ENCODE measurements around the gene HEXB.

DNA sequence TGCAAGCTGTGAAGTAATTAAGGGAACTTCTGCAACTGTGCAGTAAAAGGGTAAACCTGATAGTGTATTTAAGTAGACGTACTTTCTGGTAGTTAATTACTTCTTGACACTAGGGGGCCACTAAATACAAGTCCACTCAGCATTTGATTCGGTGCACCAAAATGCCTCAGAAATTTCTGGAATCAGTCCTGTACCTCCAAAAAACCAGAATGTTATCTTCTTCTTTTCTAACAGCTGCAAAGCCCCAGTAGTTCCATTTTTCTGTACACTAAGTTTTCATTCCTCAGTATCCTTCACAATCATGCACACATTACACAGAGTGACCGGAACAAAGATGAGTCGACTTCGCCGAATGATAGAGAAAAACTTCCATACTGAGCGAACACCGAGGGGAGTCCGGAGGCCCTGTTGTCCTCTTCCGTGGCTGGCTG lies 81.4 kb downstream of the HEXB start:
- TF ChIP-seq RARB (CRISPR knock-in tag; IDR thresholded peaks at IDR 0.05) (no peak), CSDC2 (CRISPR knock-in tag; IDR thresholded peaks at IDR 0.05) (no peak), ARNTL (CRISPR knock-in tag; IDR thresholded peaks at IDR 0.05; ENCODE audit: borderline replicate concordance, low read depth) (no peak), ZFP30 (CRISPR knock-in tag; IDR thresholded peaks at IDR 0.05) (no peak)
- TF ChIP-seq, protein P1, sequence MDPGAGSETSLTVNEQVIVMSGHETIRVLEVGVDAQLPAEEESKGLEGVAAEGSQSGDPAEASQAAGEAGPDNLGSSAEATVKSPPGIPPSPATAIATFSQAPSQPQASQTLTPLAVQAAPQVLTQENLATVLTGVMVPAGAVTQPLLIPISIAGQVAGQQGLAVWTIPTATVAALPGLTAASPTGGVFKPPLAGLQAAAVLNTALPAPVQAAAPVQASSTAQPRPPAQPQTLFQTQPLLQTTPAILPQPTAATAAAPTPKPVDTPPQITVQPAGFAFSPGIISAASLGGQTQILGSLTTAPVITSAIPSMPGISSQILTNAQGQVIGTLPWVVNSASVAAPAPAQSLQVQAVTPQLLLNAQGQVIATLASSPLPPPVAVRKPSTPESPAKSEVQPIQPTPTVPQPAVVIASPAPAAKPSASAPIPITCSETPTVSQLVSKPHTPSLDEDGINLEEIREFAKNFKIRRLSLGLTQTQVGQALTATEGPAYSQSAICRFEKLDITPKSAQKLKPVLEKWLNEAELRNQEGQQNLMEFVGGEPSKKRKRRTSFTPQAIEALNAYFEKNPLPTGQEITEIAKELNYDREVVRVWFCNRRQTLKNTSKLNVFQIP (CRISPR knock-in tag; IDR thresholded peaks at IDR 0.05; ENCODE audit: borderline replicate concordance, low read depth) = no peak
- TF ChIP-seq, protein P2, sequence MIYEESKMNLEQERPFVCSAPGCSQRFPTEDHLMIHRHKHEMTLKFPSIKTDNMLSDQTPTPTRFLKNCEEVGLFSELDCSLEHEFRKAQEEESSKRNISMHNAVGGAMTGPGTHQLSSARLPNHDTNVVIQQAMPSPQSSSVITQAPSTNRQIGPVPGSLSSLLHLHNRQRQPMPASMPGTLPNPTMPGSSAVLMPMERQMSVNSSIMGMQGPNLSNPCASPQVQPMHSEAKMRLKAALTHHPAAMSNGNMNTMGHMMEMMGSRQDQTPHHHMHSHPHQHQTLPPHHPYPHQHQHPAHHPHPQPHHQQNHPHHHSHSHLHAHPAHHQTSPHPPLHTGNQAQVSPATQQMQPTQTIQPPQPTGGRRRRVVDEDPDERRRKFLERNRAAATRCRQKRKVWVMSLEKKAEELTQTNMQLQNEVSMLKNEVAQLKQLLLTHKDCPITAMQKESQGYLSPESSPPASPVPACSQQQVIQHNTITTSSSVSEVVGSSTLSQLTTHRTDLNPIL (CRISPR knock-in tag; IDR thresholded peaks at IDR 0.05; ENCODE audit: low read depth) = no peak
- TF ChIP-seq, protein P3, sequence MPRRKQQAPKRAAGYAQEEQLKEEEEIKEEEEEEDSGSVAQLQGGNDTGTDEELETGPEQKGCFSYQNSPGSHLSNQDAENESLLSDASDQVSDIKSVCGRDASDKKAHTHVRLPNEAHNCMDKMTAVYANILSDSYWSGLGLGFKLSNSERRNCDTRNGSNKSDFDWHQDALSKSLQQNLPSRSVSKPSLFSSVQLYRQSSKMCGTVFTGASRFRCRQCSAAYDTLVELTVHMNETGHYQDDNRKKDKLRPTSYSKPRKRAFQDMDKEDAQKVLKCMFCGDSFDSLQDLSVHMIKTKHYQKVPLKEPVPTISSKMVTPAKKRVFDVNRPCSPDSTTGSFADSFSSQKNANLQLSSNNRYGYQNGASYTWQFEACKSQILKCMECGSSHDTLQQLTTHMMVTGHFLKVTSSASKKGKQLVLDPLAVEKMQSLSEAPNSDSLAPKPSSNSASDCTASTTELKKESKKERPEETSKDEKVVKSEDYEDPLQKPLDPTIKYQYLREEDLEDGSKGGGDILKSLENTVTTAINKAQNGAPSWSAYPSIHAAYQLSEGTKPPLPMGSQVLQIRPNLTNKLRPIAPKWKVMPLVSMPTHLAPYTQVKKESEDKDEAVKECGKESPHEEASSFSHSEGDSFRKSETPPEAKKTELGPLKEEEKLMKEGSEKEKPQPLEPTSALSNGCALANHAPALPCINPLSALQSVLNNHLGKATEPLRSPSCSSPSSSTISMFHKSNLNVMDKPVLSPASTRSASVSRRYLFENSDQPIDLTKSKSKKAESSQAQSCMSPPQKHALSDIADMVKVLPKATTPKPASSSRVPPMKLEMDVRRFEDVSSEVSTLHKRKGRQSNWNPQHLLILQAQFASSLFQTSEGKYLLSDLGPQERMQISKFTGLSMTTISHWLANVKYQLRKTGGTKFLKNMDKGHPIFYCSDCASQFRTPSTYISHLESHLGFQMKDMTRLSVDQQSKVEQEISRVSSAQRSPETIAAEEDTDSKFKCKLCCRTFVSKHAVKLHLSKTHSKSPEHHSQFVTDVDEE (CRISPR knock-in tag; IDR thresholded peaks at IDR 0.05) = no peak
